ENCODE measurements around the gene MRPL46. TPM values are rescaled to one million over a fixed set of nuclear protein-coding genes. Genes with fewer than 3 reads are reported as not detected.

The MRPL46 gene
- polyA plus RNA-seq, 1 donor (not counting 4 experiments of a cell fraction or from before 2014, with no cell fraction given): 26.3 TPM

DNA sequence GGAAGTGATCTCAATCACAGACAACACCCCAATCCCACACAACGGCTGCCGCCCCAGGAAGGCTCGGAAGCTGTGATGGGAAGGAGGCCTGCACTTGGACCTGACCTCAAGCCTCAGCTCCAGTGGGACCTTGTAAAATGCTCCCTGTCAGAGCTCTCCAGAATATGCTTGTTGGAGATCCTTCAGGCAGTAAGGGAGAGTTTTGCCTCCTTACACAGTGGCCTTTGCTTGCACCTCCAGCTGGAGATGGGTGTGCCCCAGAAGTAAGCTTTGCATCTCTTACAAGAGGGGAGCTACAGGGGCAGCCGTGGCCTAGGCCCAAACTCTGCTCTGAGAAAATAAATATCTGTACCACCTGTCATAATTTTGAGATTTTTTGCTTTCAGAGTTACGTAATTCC lies 10.7 kb upstream of the MRPL46 start:
- dilution Hi-C loops (cut with MboI; ENCODE audit: extremely low pct_ligation_motif_present, low sequenced_read_pairs): no loop called here
- Histone ChIP-seq H3K79me2 (ENCODE audit: control insufficient read depth, insufficient read depth, low read length) (no peaks in the 10 kb centered on the region), H2AFZ (ENCODE audit: control insufficient read depth, low read length) (no peak overlapping the region), H3K4me1 (ENCODE audit: control insufficient read depth, extremely low read depth, insufficient read depth, low read length) (no peaks in the 10 kb centered on the region), H3K4me3 (ENCODE audit: control insufficient read depth in 2 of 3, extremely low read depth in 1 of 3, insufficient read depth in 2 of 3, low read depth in 1 of 3, low read length in 3 of 3) (no peak overlapping the region), H3K4me2 (ENCODE audit: control insufficient read depth, extremely low read depth, insufficient read depth, low read depth, low read length) (no peak overlapping the region), H3K27ac (ENCODE audit: control insufficient read depth, insufficient read depth, low read length) (no peak overlapping the region), H4K20me1 (ENCODE audit: control insufficient read depth, extremely low read depth, insufficient read depth, low read length) (no peaks in the 10 kb centered on the region), H3K36me3 (ENCODE audit: control insufficient read depth in 2 of 2, extremely low read depth in 1 of 2, insufficient read depth in 2 of 2, low read length in 2 of 2) (peaks cover 11 to 13% of the 10 kb centered on the region in 2 experiments), H3K27me3 (ENCODE audit: control insufficient read depth, extremely low read depth, insufficient read depth, low read length) (no peaks in the 10 kb centered on the region), H3K9me1 (ENCODE audit: control insufficient read depth, extremely low read depth, insufficient read depth, low read length) (no peaks in the 10 kb centered on the region), H3K9me3 (ENCODE audit: control insufficient read depth, low read depth, low read length) (no peaks in the 10 kb centered on the region), H3K9ac (ENCODE audit: control insufficient read depth, extremely low read depth, insufficient read depth, low read length) (no peak overlapping the region)
- FAIRE-seq (no peak), DNase-seq (ENCODE audit: low read depth, low spot score) (no peak)
- TF ChIP-seq EZH2 (IDR thresholded peaks at IDR 0.05; ENCODE audit: low read length): no peak
- TF ChIP-seq, protein P1, sequence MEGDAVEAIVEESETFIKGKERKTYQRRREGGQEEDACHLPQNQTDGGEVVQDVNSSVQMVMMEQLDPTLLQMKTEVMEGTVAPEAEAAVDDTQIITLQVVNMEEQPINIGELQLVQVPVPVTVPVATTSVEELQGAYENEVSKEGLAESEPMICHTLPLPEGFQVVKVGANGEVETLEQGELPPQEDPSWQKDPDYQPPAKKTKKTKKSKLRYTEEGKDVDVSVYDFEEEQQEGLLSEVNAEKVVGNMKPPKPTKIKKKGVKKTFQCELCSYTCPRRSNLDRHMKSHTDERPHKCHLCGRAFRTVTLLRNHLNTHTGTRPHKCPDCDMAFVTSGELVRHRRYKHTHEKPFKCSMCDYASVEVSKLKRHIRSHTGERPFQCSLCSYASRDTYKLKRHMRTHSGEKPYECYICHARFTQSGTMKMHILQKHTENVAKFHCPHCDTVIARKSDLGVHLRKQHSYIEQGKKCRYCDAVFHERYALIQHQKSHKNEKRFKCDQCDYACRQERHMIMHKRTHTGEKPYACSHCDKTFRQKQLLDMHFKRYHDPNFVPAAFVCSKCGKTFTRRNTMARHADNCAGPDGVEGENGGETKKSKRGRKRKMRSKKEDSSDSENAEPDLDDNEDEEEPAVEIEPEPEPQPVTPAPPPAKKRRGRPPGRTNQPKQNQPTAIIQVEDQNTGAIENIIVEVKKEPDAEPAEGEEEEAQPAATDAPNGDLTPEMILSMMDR (optimal IDR thresholded peaks at IDR 0.05 in 1 of 3, IDR thresholded peaks at IDR 0.05 in 1 of 3, conservative IDR thresholded peaks at IDR 0.05 in 1 of 3; ENCODE audit: extremely low read depth in 1 of 3, insufficient read depth in 2 of 3, low read length in 3 of 3): no peak

DNA sequence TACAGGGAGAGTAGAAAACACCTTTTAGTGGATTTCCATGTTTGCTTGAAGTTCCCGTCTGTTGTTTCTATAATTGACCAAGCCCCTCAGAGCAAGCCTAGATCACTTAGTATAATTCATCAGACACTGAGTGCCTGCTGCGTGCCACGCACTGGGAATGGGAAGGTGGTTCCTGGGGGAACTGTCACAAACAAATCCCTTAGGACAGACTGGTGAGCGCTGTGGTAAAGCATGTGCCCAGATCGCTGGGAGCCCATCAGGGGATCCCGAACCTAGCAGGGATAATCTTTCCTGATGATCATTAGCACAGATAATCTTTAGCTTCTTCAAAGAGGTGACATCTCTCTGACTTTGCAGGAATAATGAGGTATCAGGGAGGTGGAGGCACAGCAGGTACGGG lies 9.9 kb upstream of the MRPL46 start:
- Histone ChIP-seq H4K20me1 (ENCODE audit: control insufficient read depth, extremely low read depth, insufficient read depth, low read length) (no peaks in the 10 kb centered on the region), H3K9me3 (ENCODE audit: control insufficient read depth, low read depth, low read length) (no peaks in the 10 kb centered on the region), H3K4me3 (ENCODE audit: control insufficient read depth in 2 of 3, extremely low read depth in 1 of 3, insufficient read depth in 2 of 3, low read depth in 1 of 3, low read length in 3 of 3) (no peak overlapping the region), H3K4me1 (ENCODE audit: control insufficient read depth, extremely low read depth, insufficient read depth, low read length) (no peaks in the 10 kb centered on the region), H3K36me3 (ENCODE audit: control insufficient read depth in 2 of 2, extremely low read depth in 1 of 2, insufficient read depth in 2 of 2, low read length in 2 of 2) (peaks cover 13 to 15% of the 10 kb centered on the region in 2 experiments), H2AFZ (ENCODE audit: control insufficient read depth, low read length) (no peak overlapping the region), H3K27me3 (ENCODE audit: control insufficient read depth, extremely low read depth, insufficient read depth, low read length) (no peaks in the 10 kb centered on the region), H3K27ac (ENCODE audit: control insufficient read depth, insufficient read depth, low read length) (no peak overlapping the region), H3K4me2 (ENCODE audit: control insufficient read depth, extremely low read depth, insufficient read depth, low read depth, low read length) (no peak overlapping the region), H3K79me2 (ENCODE audit: control insufficient read depth, insufficient read depth, low read length) (no peaks in the 10 kb centered on the region), H3K9me1 (ENCODE audit: control insufficient read depth, extremely low read depth, insufficient read depth, low read length) (no peaks in the 10 kb centered on the region), H3K9ac (ENCODE audit: control insufficient read depth, extremely low read depth, insufficient read depth, low read length) (no peak overlapping the region)
- TF ChIP-seq, protein P1 (optimal IDR thresholded peaks at IDR 0.05 in 1 of 3, IDR thresholded peaks at IDR 0.05 in 1 of 3, conservative IDR thresholded peaks at IDR 0.05 in 1 of 3; ENCODE audit: extremely low read depth in 1 of 3, insufficient read depth in 2 of 3, low read length in 3 of 3): no peak
- no peak for TF ChIP-seq EZH2 (IDR thresholded peaks at IDR 0.05; ENCODE audit: low read length)
- dilution Hi-C loops (cut with MboI; ENCODE audit: extremely low pct_ligation_motif_present, low sequenced_read_pairs): no loop called here
- DNase-seq (ENCODE audit: low read depth, low spot score) (no peak), FAIRE-seq (no peak)
